T-cell (primary cell): ENCODE measurements around the gene SPCS1. TPM values are rescaled to one million over a fixed set of nuclear protein-coding genes. Genes with fewer than 3 reads are reported as not detected.
"Not testable (repeated sequence)": the region's sequence is repeated elsewhere in the genome, so short reads cannot be mapped to it uniquely, and the experiment has no call there.

Experiments
- ATAC-seq, 4 experiments: fragments of 200-7000 bp in 3 of 4; fragments of 150-1000 bp in 1 of 4; cut with Tn5 transposase; replicated peaks in 1 of 4; 1 replicate in 3 of 4; 2 replicates in 1 of 4; pipeline ENCODE4 v1.10.0; 2021; ENCODE audit warnings: moderate library complexity in 3 of 4, mild to moderate bottlenecking in 2 of 4, moderate number of reproducible peaks in 1 of 4
- CTCF ChIA-PET, 2 donors: fragments of 300-600 bp; sonication (Branson Sonifier 250); formaldehyde crosslinking; loops; one replicate each; lab custom pipeline; 2022; ENCODE audit warnings: antibody characterized with exemption in 2 of 2; lab: Charles Lee
- POLR2A ChIA-PET, 2 donors: fragments of 300-600 bp; sonication (Branson Sonifier 250); formaldehyde crosslinking; loops; one replicate each; lab custom pipeline; 2022; ENCODE audit warnings: antibody characterized with exemption in 2 of 2; lab: Charles Lee
- DNase-seq, 35 experiments: peaks; one replicate each; pipeline versions ENCODE4 v3.0.0 to v3.0.0-alpha.2; 2013 to 2023
- H3K27ac ChIP-seq: one replicate; pipeline ENCODE4 v1.5.1; 2013; ENCODE audit warnings: low read length
- H3K27me3 ChIP-seq, 2 experiments: replicated peaks in 1 of 2; 1 replicate in 1 of 2; 2 replicates in 1 of 2; pipeline versions ENCODE4 v1.6.1 to v1.7.0; 2013; ENCODE audit warnings: low read length in 1 of 2, mixed read lengths in 1 of 2; ENCODE audit not compliant: control insufficient read depth in 2 of 2, insufficient read depth in 2 of 2; ENCODE audit errors: extremely low read depth in 1 of 2
- H3K36me3 ChIP-seq, 2 donors: 1 replicate in 1 of 2; 2 replicates in 1 of 2; pipeline versions ENCODE4 v1.6.1 to v1.7.0; 2013; ENCODE audit warnings: low read length in 1 of 2; ENCODE audit not compliant: control insufficient read depth in 2 of 2, insufficient read depth in 1 of 2; ENCODE audit errors: extremely low read depth in 1 of 2
- H3K4me1 ChIP-seq, 2 experiments: 1 replicate in 1 of 2; 2 replicates in 1 of 2; pipeline versions ENCODE4 v1.6.1 to v1.7.0; 2013; ENCODE audit warnings: low read length in 2 of 2, mixed read lengths in 1 of 2; ENCODE audit not compliant: insufficient read depth in 2 of 2, control insufficient read depth in 1 of 2; ENCODE audit errors: extremely low read depth in 1 of 2
- H3K4me3 ChIP-seq, 2 donors: 1 replicate in 1 of 2; 2 replicates in 1 of 2; pipeline versions ENCODE4 v1.5.1 to v1.7.0; 2013; ENCODE audit warnings: mild to moderate bottlenecking in 2 of 2, low read length in 1 of 2, moderate library complexity in 1 of 2; ENCODE audit not compliant: control insufficient read depth in 1 of 2; ENCODE audit errors: extremely low read depth in 1 of 2
- H3K9me3 ChIP-seq: 2 replicates; pipeline ENCODE4 v1.7.0; 2013
- H3K27ac Mint-ChIP-seq, 2 donors: one replicate each; pipeline ENCODE4 v1.8.0; 2020 to 2021; ENCODE audit warnings: mild to moderate bottlenecking in 2 of 2, mixed read lengths in 2 of 2
- H3K27me3 Mint-ChIP-seq, 2 donors: one replicate each; pipeline ENCODE4 v1.8.0; 2021 to 2022; ENCODE audit warnings: mixed read lengths in 2 of 2
- H3K36me3 Mint-ChIP-seq: one replicate; pipeline ENCODE4 v1.8.0; 2021; ENCODE audit warnings: mixed read lengths
- H3K4me1 Mint-ChIP-seq, 3 donors: one replicate each; pipeline ENCODE4 v1.8.0; 2020 to 2022; ENCODE audit warnings: mixed read lengths in 3 of 3, mild to moderate bottlenecking in 1 of 3
- H3K4me3 Mint-ChIP-seq, 3 donors: one replicate each; pipeline ENCODE4 v1.8.0; 2020 to 2022; ENCODE audit warnings: mild to moderate bottlenecking in 3 of 3, mixed read lengths in 3 of 3, moderate library complexity in 3 of 3
- H3K9me3 Mint-ChIP-seq, 3 donors: one replicate each; pipeline ENCODE4 v1.8.0; 2020 to 2022; ENCODE audit warnings: mixed read lengths in 3 of 3
- WGBS: methylation state at CpG from one replicate; pipeline ENCODE4 v1.1.5; 2013; ENCODE audit warnings: missing lambda C conversion rate; ENCODE audit not compliant: insufficient coverage; 5-methylcytosine and 5-hydroxymethylcytosine counted together
- total RNA-seq, 35 experiments: library from RNA in 6 of 35; stranded (reverse) in 6 of 35; fragments of 120-200 nt in 1 of 35; gene quantifications; one replicate each; pipeline versions ENCODE4 v1.2.1 to v1.2.4 and lab custom pipeline; 2013 to 2026

The SPCS1 gene
- total RNA-seq, 5 donors from 2014 or later (not counting 1 experiment from before 2014, with no cell fraction given) = 61.8 to 85.8 (median 81.3) TPM

DNA sequence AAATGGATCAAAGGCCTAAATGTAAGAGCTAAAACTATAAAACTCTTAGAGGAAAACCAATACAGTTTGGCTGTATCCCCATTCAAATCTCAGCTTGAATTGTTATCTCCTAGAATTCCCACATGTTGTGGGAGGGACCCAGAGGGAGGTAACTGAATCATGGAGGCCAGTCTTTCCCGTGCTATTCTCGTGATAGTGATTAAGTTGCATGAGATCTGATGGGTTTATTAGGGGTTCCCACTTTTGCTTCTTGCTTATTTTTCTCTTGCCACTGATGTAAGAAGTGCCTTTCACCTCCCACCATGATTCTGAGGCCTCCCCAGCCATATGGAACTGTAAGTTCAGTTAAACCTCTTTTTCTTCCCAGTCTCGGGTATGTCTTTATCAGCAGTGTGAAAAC, 29.7 kb upstream of the SPCS1 start:
- ATAC-seq, CTCF ChIA-PET, H3K27ac ChIP-seq, H3K27me3 ChIP-seq, H3K4me3 ChIP-seq, DNase-seq, H3K9me3 Mint-ChIP-seq, H3K4me1 ChIP-seq, H3K27me3 Mint-ChIP-seq, H3K4me3 Mint-ChIP-seq, H3K27ac Mint-ChIP-seq, H3K9me3 ChIP-seq, POLR2A ChIA-PET: not testable (repeated sequence)
- H3K36me3 ChIP-seq = peaks cover 15 to 60% of the 10 kb centered on the region in 2 donors
- Mint-ChIP-seq H3K36me3 (peaks cover 55% of the 10 kb centered on the region), H3K4me1 (peaks cover 35 to 50% (median 35%) of the 10 kb centered on the region in 3 donors)
- WGBS = no CpG with 5 or more reads among the region's 3 CpGs

DNA sequence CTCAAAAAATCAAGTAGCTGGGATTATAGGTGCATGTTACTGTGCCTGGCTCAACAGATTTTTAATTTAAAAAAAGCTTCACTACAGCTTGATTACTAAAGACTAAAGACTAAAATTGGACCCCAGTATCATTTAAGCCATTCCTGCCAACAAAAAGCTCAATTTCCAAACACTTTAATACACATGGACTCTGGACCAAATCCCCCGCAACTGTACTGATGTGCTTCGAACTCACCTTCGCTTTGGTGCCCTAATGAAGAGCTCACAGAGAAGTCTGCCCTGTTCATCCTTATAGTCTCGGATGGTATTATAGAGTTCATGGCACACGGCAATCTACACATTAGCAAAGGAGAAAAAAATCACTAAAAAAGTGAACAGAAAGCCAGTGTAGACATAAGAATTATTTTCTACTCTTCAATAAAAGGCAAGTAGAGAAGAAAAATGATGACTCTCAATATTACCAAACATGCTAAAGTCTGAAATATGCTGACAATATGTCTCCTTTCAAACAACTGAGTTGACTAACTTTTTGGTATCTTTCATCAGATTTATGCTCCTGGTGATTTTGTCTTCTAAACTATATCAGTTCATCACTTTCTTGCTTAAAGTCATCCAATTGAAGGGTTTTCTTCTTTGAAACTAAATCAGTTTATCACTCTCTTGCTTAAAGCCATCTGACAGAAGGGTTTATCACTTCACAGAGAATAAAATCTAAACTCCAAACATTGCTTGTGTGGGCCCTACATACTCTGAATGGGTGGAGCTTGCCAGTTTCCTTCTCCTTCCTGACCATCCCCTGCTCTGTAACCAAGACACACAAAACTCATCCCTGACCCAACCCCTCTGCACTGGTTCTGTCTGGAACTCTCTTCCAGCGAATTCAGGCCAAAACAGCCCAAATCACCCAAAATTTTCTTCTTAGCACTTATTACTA, 27.4 kb upstream of the SPCS1 start:
- Mint-ChIP-seq H3K4me1 (peaks cover 38 to 51% (median 40%) of the 10 kb centered on the region in 3 donors), H3K36me3 (peaks cover 49% of the 10 kb centered on the region), H3K27me3 (no peaks in the 10 kb centered on the region), H3K9me3 (no peaks in the 10 kb centered on the region), H3K4me3 (no peak overlapping the region), H3K27ac (no peak overlapping the region)
- Histone ChIP-seq H3K27ac (no peak overlapping the region), H3K9me3 (no peaks in the 10 kb centered on the region), H3K27me3 (no peaks in the 10 kb centered on the region), H3K4me1 (peaks cover 0 to 5% of the 10 kb centered on the region in 2 experiments), H3K36me3 (peaks cover 15 to 51% of the 10 kb centered on the region in 2 donors), H3K4me3 (no peak overlapping the region)
- ChIA-PET CTCF (interaction anchor here in 1 of 2 donors (0.6 kb wide), 1 partner anchor 263 kb away, joined by 3 read pairs; no protein-coding TSS in a partner anchor), POLR2A (interaction anchor here in 1 of 2 donors (0.6 kb wide), 1 partner anchor 13 kb away, joined by 3 read pairs; no protein-coding TSS in a partner anchor)
- DNase-seq (no peak), ATAC-seq (no peak)
- WGBS = 100% methylated on average over 1 of the region's 6 CpGs

DNA sequence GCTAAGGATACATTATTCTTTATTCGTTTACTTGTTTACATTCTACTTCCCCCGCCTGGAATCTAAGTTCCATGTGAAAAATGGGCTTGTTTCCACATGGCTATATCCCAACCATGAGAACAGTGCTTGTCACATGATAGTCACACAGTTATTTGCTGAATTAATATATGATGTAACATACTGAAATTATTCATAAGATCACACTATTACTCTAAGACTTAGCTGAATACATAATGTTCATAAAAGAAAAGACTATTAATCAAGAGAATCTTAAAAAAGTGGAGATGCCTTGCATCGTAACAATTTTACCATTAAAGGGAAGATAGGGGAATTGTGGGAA, 26.7 kb upstream of the SPCS1 start:
- no peaks in the 10 kb centered on the region for H3K27me3 Mint-ChIP-seq
- POLR2A ChIA-PET = interaction anchor here in 1 of 2 donors (0.6 kb wide), 2 partner anchors 40 to 63 kb away, joined by 3 to 4 read pairs; no protein-coding TSS in a partner anchor
- H3K9me3 Mint-ChIP-seq = no peaks in the 10 kb centered on the region
- peaks cover 49% of the 10 kb centered on the region for H3K36me3 Mint-ChIP-seq
- DNase-seq (no peak), ATAC-seq (no peak)
- H3K27ac Mint-ChIP-seq = no peak overlapping the region
- peaks cover 4 to 10% of the 10 kb centered on the region in 2 experiments for H3K4me1 ChIP-seq
- H3K4me3 Mint-ChIP-seq = no peak overlapping the region
- no CpG with 5 or more reads among the region's 3 CpGs for WGBS
- H3K27ac ChIP-seq = no peak overlapping the region
- H3K9me3 ChIP-seq = no peaks in the 10 kb centered on the region
- H3K4me3 ChIP-seq = no peak overlapping the region
- no peaks in the 10 kb centered on the region for H3K27me3 ChIP-seq
- H3K36me3 ChIP-seq = peaks cover 12 to 51% of the 10 kb centered on the region in 2 donors
- peaks cover 44 to 55% (median 47%) of the 10 kb centered on the region in 3 donors for H3K4me1 Mint-ChIP-seq
- CTCF ChIA-PET = interaction anchor here in 1 of 2 donors (0.6 kb wide), 1 partner anchor 263 kb away, joined by 3 read pairs; no protein-coding TSS in a partner anchor

GRCh38 chr3:52679811-52680210, 26.1 kb upstream of the SPCS1 start:
- no CpG with 5 or more reads among the region's 1 CpG for WGBS
- H3K4me1 Mint-ChIP-seq = peaks cover 49 to 61% (median 53%) of the 10 kb centered on the region in 3 donors
- ATAC-seq (no peak), DNase-seq (no peak)
- Histone ChIP-seq H3K36me3 (peaks cover 12 to 48% of the 10 kb centered on the region in 2 donors), H3K9me3 (no peaks in the 10 kb centered on the region), H3K27me3 (no peaks in the 10 kb centered on the region), H3K4me1 (peaks cover 8 to 10% of the 10 kb centered on the region in 2 experiments), H3K4me3 (no peak overlapping the region), H3K27ac (no peak overlapping the region)
- H3K9me3 Mint-ChIP-seq = no peaks in the 10 kb centered on the region
- POLR2A ChIA-PET = interaction anchor here in 1 of 2 donors (0.6 kb wide), 2 partner anchors 39 to 62 kb away, joined by 3 to 4 read pairs; no protein-coding TSS in a partner anchor
- H3K4me3 Mint-ChIP-seq = no peak overlapping the region
- CTCF ChIA-PET = no interaction called here
- peaks cover 48% of the 10 kb centered on the region for H3K36me3 Mint-ChIP-seq
- no peak overlapping the region for H3K27ac Mint-ChIP-seq
- no peaks in the 10 kb centered on the region for H3K27me3 Mint-ChIP-seq

DNA sequence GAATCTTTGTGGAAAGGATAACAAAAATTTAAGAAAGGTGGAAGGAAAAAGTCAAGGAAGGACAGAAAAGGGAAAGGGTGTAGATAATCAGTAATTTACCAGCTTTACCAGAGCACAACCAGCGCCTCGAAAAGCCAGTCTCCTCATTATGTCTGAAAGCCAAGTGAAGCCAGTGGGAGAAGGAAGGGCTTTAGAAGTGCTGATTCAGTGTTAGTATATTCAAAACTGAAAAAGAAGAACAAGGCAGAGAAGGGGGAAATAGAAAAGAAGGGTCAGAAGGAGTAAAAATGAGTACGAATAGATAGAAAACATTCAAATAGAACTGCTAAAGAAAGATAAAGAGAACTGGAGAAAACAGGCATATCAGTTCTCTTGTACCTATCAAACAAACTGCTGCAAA, 24.3 kb upstream of the SPCS1 start:
- DNase-seq (no peak), ATAC-seq (no peak)
- ChIA-PET CTCF (no interaction called here), POLR2A (no interaction called here)
- Mint-ChIP-seq H3K9me3 (no peaks in the 10 kb centered on the region), H3K4me3 (no peak overlapping the region), H3K4me1 (peaks cover 60 to 64% (median 61%) of the 10 kb centered on the region in 3 donors), H3K27me3 (no peaks in the 10 kb centered on the region), H3K36me3 (peaks cover 34% of the 10 kb centered on the region), H3K27ac (peak overlapping the region; percentile 11 to 76)
- Histone ChIP-seq H3K27me3 (no peaks in the 10 kb centered on the region), H3K9me3 (no peaks in the 10 kb centered on the region), H3K4me3 (no peak overlapping the region), H3K4me1 (peaks cover 12 to 17% of the 10 kb centered on the region in 2 experiments), H3K27ac (no peak overlapping the region), H3K36me3 (peaks cover 9 to 35% of the 10 kb centered on the region in 2 donors)
- WGBS = no CpG with 5 or more reads among the region's 3 CpGs

- Mint-ChIP-seq H3K4me3 (no peak overlapping the region), H3K9me3 (no peaks in the 10 kb centered on the region), H3K36me3 (peaks cover 30% of the 10 kb centered on the region), H3K4me1 (peaks cover 58 to 68% (median 66%) of the 10 kb centered on the region in 3 donors), H3K27ac (peak overlapping the region; percentile 11 to 76), H3K27me3 (no peaks in the 10 kb centered on the region)
- ATAC-seq (no peak), DNase-seq (no peak)
- peaks cover 16 to 20% of the 10 kb centered on the region in 2 experiments for H3K4me1 ChIP-seq
- CTCF ChIA-PET = no interaction called here
- no peaks in the 10 kb centered on the region for H3K27me3 ChIP-seq
- POLR2A ChIA-PET = interaction anchor here in 1 of 2 donors (0.7 kb wide), 1 partner anchor 253 kb away, joined by 3 read pairs; no protein-coding TSS in a partner anchor
- no peak overlapping the region for H3K4me3 ChIP-seq
- H3K27ac ChIP-seq = no peak overlapping the region
- H3K9me3 ChIP-seq = no peaks in the 10 kb centered on the region
- H3K36me3 ChIP-seq = peaks cover 9 to 35% of the 10 kb centered on the region in 2 donors
Measured at GRCh38 chr3:52682016-52682415, 23.9 kb upstream of the SPCS1 start.
